ENCODE measurements around the gene ZNF366.
"Not testable (repeated sequence)": the region's sequence is repeated elsewhere in the genome, so short reads cannot be mapped to it uniquely, and the experiment has no call there.

The ZNF366 gene

GRCh38 chr5:72408127-72408526 is 99.1 kb downstream of the ZNF366 start:
- H3K27me3 ChIP-seq (ENCODE audit: insufficient read depth, poor library complexity, severe bottlenecking): no peaks in the 10 kb centered on the region
- no peak overlapping the region for H3K4me3 ChIP-seq (replicated peaks; ENCODE audit: insufficient read depth, low read length)
- DNase-seq (ENCODE audit: low read depth in 1 of 2, low spot score in 1 of 2): no peak
- no peak overlapping the region for H3K27ac ChIP-seq (replicated peaks)
- TF ChIP-seq POLR2AphosphoS5 (IDR thresholded peaks at IDR 0.05; ENCODE audit: low read depth) (no peak), GABPA (IDR thresholded peaks at IDR 0.05; ENCODE audit: low read depth) (no peak), SPI1 (IDR thresholded peaks at IDR 0.05; ENCODE audit: borderline replicate concordance, low read depth) (no peak), CTCF (IDR thresholded peaks at IDR 0.05; ENCODE audit: insufficient read depth, low read length) (no peak), REST (IDR thresholded peaks at IDR 0.05; ENCODE audit: insufficient replicate concordance, low read depth) (no peak)

GRCh38 chr5:72407541-72407940 is 99.7 kb downstream of the ZNF366 start:
- DNase-seq (ENCODE audit: low read depth in 1 of 2, low spot score in 1 of 2): no peak
- TF ChIP-seq POLR2AphosphoS5 (IDR thresholded peaks at IDR 0.05; ENCODE audit: low read depth) (no peak), CTCF (IDR thresholded peaks at IDR 0.05; ENCODE audit: insufficient read depth, low read length) (no peak), REST (IDR thresholded peaks at IDR 0.05; ENCODE audit: insufficient replicate concordance, low read depth) (no peak), GABPA (IDR thresholded peaks at IDR 0.05; ENCODE audit: low read depth) (no peak)
- Histone ChIP-seq H3K27me3 (ENCODE audit: insufficient read depth, poor library complexity, severe bottlenecking) (no peaks in the 10 kb centered on the region), H3K27ac (replicated peaks) (no peak overlapping the region), H3K4me3 (replicated peaks; ENCODE audit: insufficient read depth, low read length) (no peak overlapping the region)

GRCh38 chr5:72407078-72407477 is 100.1 kb downstream of the ZNF366 start:
- no peak for TF ChIP-seq CTCF (IDR thresholded peaks at IDR 0.05; ENCODE audit: insufficient read depth, low read length)
- TF ChIP-seq SPI1 (IDR thresholded peaks at IDR 0.05; ENCODE audit: borderline replicate concordance, low read depth): no peak
- H3K27ac ChIP-seq (replicated peaks): no peak overlapping the region
- DNase-seq (ENCODE audit: low read depth in 1 of 2, low spot score in 1 of 2): no peak
- H3K27me3 ChIP-seq (ENCODE audit: insufficient read depth, poor library complexity, severe bottlenecking): no peaks in the 10 kb centered on the region
- no peak overlapping the region for H3K4me3 ChIP-seq (replicated peaks; ENCODE audit: insufficient read depth, low read length)

- not testable (repeated sequence) for H3K27me3 ChIP-seq (ENCODE audit: insufficient read depth, poor library complexity, severe bottlenecking); DNase-seq (ENCODE audit: low read depth in 1 of 2, low spot score in 1 of 2); H3K27ac ChIP-seq (replicated peaks)
Observed at GRCh38 chr5:72404771-72405170, 102.4 kb downstream of the ZNF366 start.

More at GRCh38 chr5:72404771-72405170, 102.4 kb downstream of the ZNF366 start:
- H3K4me3 ChIP-seq (replicated peaks; ENCODE audit: insufficient read depth, low read length): not testable (repeated sequence)
